HG02623 (cell line): ENCODE measurements around the gene CEP135.

Experiments used
- ATAC-seq: cut with Tn5 transposase; IDR thresholded peaks from one replicate; pipeline ENCODE4 v1.9.1; 2021; ENCODE audit warnings: moderate library complexity; ENCODE audit not compliant: unreplicated experiment

CEP135 gene

DNA sequence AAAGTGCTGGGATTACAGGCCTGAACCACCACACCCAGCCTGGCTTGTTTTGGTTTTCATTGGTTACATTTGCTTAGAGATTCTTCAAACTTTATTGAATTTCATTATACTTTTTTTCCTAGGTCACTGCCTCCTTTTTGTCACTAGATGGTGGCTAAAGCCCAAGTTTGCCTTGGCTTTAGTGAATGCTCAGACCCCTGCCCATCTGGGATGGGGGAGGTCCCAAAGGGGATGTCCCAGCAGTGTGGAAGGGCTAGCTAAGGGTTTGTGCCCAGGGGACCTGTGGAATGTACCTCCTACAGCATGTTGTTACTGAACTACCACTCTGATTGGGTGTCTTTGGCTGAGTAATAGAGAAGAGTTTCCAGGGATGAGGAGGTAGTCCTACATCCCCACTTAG is 58.4 kb downstream of the CEP135 start:
- no peak for ATAC-seq

GRCh38 chr4:56008206-56008605 is 59.5 kb downstream of the CEP135 start:
- ATAC-seq = no peak

DNA sequence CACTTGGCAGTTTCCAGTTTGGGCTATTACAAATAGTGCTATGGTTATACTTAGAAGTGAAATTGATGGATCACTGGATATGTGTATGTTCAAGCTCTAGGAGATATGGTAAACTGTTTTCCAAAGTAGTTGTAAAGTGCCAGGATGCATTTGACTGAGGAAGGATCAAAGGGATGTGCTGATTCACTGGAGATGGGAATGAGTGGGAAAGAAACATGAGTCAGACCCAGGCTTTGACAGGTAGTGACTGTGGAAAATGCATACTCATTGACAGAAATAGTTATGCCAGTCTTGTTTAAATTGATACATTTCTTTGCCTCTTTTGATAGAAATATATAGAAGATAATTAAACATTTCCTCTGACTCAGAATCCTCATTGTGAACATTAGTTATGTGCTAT is 77.9 kb downstream of the CEP135 start:
- ATAC-seq = no peak

DNA sequence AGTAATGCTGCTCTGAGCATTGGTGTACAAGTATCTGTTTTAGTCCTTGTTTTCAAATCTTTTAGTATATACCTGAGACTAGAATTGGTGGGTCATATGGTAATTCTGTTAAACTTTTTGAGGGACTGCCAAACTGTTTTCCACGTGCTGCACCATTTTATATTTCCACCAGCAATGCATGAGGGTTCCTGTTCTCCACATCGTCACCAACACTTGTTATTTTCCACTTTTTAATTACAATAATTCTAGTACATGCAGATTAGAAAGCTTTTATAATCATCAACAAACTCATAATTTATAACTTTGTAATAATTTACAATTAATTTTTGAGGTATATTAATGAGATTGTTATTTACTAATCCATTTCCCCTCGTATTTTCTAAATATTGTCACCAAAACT is 79.4 kb downstream of the CEP135 start:
- ATAC-seq = no peak

DNA sequence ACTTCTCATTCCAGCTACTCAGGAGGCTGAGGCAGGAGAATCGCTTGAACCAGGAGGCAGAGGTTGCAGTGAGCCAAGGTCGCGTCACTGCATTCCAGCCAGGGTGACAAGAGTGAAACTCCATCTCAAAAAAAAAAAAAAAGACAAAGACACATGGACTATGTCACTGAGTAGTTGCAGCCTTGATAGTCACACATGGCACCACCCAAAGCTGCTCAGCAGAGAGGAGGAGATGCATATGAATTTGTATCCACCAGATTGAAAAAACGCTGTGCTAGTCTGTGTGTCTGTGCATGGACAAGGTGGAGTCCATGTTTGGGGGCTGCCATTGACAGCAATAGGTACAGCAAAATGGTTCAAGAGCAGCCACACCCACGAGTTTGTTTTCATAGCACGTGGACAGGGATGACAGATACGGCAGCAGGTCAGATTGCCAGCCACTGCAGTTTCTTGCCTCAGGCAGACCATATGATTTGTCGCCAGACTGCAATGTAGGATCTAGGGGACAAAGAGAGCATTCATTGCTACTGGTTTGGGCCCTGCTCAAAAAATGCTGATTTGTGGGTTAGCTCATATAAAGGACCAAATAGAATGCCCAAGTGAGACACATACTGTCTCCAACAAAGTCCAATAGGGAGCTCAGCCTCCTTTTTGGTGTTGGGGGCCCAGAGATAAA is 89.9 kb downstream of the CEP135 start:
- ATAC-seq = no peak

GRCh38 chr4:56040842-56041241 is 92.1 kb downstream of the CEP135 start:
- ATAC-seq = no peak

DNA sequence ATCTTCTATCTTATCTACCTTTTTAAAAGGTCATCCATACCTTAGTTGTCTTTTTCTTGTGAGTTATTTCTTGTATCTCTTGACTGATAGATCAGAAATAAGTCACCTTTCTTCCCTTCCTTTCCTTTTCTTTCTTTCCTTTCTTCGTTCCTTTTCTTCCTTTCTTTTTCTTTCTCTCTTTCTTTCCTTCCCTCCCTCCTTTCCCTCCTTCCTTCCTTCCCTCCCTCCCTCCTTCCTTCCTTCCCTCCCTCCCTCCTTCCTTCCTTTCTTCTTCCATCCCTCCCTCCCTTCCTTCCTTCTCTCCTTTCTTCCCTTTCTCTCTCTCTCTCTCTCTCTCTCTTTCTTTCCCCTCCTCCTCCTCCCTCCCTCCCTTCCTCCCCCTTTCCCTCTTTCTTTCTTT is 93.5 kb downstream of the CEP135 start:
- ATAC-seq = no peak

DNA sequence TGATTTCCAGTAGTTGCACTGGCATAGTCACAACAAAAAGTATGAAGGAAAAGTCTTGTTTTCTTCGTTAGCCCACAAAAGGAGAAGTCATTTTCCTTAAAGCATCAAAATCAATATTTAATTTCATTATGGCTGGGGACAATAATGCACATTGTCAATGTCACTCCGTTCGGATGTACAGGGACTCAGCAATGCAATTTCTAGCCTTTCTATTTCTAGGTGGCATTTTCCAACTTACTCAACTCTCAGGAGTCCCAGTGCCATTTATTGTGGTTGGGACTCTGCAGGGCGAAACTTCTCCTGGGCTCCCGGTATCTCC is 99.6 kb downstream of the CEP135 start:
- ATAC-seq = no peak

DNA sequence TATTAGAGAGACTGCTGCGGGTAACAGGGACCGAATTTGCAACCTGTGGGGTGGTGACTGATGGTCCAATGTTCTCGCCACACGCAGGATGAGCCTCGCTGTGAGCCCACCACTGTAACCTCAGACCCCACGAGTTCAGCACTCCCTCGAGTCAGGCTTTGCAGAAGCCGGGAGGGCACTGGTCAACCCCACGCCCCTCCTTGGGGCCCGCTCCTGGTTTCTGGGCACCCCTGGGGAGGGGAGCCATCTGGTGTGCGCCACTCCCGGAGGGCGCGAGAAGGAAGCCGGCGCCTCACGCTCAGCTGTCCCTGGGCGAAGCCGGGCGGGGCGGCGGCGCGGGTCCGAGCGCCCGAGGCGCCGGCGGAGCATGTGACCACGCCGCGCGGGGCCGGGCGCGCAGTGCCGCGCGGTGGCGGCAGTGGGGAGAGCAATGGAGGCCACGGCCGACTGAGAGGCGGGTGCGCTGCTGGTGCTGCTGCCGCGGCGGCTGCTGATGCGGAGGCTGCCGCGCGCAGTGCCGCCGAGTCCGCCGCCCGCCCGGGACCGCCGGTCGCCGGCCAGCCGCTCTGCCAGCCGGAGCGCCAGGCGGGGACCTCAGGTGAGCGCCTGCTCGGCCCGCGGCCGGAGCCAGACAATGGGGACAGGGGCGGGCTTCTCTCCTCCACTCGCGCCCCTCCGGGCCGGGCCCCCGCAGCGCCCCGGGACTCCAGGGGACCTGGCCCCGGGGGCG is 100.1 kb downstream of the CEP135 start:
- ATAC-seq = peak; percentile 96

GRCh38 chr4:56050625-56051024 is 101.9 kb downstream of the CEP135 start:
- no peak for ATAC-seq

- ATAC-seq = no peak
These were observed 102.4 kb downstream of the CEP135 start for GRCh38 chr4:56051029-56051709.

- ATAC-seq = no peak
These were observed 102.9 kb downstream of the CEP135 start for GRCh38 chr4:56051710-56052075.

DNA sequence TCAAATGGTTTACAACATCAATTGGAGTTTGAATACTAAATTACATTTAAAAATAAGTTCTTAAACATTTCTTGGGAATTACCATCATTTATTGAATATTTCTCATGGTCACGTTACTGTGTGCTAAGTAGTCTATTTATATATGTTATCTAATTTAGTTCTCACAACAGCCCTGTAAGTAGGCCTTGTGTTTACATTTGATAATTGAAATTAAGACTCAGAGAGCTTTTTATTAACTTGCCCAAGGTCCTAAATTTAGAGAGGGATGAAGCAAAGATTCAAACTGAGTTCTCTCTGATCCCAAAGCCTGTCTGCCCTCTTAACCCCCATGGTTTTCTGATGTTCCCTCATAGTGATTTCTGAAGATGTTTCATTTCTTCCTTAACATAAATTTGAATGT is 103.7 kb downstream of the CEP135 start:
- ATAC-seq = no peak

DNA sequence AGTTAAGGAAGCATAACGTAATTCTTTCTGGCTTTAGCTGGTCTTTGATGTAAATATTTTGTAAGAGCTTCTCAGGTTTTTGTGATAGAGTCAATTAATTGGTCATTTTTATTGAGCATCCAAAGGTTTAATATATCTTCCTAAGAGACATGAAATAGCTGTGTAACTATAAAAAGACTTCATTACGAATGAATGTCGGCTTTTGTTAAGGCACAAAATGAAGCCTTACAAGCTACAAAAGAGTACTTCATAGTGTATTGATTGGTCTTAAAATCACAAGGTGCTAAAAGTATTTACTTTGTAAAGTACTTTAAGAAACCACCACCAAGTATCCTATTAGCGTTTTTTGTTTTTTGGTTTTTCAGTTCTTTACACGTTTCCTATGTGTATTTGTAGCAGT is 104.2 kb downstream of the CEP135 start:
- ATAC-seq = no peak

DNA sequence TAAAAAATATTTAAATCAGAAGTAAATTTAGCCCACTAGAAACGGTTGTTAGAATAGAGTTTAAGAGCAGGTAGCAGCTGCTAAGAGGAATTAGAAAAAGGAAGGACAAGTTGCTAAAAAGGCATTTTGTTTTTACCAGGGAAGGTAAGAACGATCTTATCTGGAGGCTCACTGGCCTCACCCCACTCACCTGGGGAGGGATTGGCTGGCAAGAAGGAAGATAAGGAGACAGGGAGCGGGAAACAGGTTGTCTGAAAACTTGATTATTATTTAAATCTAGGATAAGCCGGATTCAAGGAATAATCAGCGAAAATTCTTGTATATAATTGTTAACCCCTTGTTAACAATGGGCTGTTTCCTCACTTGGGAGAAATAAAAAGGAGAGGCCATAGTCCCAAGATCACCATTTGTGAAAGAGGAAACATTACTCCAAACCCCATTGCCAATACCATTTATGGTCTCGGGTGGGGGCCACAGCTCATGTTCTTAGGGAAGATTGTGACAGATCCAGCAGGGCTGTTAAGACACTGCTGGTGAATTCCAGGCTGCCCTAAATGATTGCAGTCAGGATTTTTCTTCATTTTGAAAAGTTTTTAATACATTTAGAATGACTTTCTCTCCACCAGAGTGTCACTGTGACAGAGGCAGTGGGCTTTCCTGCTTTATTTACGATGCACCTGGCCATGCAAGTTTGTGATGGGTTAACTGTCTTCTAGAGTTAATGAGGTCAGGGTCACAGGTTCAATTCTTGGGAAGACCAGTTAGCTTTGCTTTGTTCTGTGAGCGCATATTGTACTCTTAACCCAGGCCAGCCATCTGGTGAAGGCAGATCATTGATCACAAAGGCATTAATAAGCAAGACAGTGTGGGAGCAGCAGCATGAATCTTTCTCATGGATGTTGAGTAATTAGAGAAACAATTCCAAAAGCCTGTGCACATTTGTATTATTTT is 106.6 kb downstream of the CEP135 start:
- no peak for ATAC-seq

GRCh38 chr4:56055991-56056390 is 107.2 kb downstream of the CEP135 start:
- no peak for ATAC-seq

DNA sequence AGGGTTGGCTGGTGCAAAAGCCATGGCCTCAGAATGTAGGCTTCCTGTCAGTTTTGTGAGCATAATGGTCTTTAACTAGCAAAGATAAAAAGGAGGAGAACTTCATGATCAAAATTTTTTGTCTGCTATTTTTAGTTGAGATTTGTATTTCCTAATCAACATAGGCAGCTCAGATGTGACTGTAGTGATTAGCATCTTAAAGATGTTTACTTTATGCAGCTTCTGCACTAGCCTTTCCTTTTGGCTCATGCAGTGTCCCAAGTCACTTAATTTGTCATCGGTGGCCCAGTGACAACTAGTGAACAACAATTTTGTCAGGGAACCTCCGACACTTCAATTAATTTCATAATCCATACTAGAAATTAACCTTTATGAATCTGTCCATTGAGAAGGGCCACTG is 109.8 kb downstream of the CEP135 start:
- no peak for ATAC-seq

DNA sequence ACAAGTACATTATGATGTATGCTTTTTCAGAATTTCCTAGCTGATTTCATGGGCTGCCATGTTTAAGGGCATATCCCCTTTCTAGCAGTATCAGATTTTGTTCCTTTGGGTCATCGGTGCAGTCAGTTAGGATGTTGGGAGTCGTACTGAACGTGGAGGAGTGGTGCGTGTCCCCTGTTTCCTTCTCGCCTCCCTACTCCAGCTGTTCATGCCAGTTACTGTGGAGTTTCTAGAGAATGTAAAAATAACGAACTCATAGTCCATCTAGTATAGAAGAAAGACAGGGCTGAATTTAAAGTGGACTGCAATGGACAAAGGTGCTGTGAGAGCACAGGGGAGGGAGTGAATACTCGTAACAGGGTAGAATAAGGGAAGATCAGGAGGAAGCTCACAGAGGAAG is 111.3 kb downstream of the CEP135 start:
- ATAC-seq = no peak

GRCh38 chr4:56062106-56062505 is 113.4 kb downstream of the CEP135 start:
- no peak for ATAC-seq

DNA sequence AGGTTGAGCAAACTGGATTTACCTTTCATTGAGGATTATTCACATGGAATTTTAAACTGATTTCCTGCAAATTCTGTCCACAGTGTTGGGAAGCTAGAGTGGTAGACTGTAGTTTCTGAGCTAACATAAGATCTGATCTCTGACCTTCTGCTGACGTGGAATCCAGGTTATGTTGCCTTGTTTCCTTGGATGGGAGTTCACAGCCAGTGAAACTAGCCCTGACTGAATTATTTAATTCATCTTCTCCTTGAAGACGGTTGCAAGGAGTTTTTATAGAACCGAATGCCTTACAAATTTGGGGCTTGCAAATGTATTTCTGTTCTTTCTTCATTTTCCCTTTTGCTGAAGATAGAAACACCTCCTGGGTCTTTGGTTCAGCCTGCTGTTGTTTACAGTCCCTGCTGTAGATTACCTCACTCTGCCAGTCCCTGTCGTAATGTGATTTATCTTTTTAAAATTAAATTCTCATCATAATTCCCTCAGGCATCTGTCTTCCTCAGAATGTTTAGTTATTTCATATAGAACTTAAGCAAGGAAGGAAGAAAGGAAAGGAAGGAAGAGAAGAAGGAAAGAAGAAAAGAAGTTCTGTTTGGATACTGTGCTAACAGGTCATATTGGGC is 113.9 kb downstream of the CEP135 start:
- ATAC-seq = no peak

GRCh38 chr4:56066493-56066892 is 117.7 kb downstream of the CEP135 start:
- ATAC-seq = no peak
